ENCODE results near the gene FLNB. TPM values are rescaled to one million over a fixed set of nuclear protein-coding genes. Genes with fewer than 3 reads are reported as not detected.

FLNB gene
- polyA plus RNA-seq, 3 donors: 0.47 to 4.0 (median 2.1) TPM

- no peaks in the 10 kb centered on the region for H3K79me2 ChIP-seq (ENCODE audit: insufficient read depth, low read length)
- no peaks in the 10 kb centered on the region for H3K27me3 ChIP-seq (ENCODE audit: control insufficient read depth in 2 of 2, insufficient read depth in 2 of 2, low read length in 2 of 2)
- Mint-ChIP-seq H3K4me3 (no peak overlapping the region), H3K27me3 (ENCODE audit: low read depth in 3 of 3) (peaks cover 0 to 5% (median 0%) of the 10 kb centered on the region in 3 donors), H3K4me1 (peaks cover 17% of the 10 kb centered on the region), H3K27ac (no peak overlapping the region), H3K9me3 (peaks cover 0 to 6% (median 3%) of the 10 kb centered on the region in 7 donors), H3K36me3 (no peaks in the 10 kb centered on the region)
- H4K20me1 ChIP-seq (ENCODE audit: insufficient read depth, low read length): no peaks in the 10 kb centered on the region
- no peaks in the 10 kb centered on the region for H3K36me3 ChIP-seq (replicated peaks in 1 of 2; ENCODE audit: control insufficient read depth in 1 of 2, insufficient read depth in 2 of 2, low read length in 2 of 2)
- no peak for DNase-seq
- H3K4me1 ChIP-seq (ENCODE audit: control insufficient read depth in 1 of 2, insufficient read depth in 2 of 2, low read length in 2 of 2): peaks cover 10 to 21% of the 10 kb centered on the region in 2 donors
- H3K9ac ChIP-seq (ENCODE audit: insufficient read depth, low read length, poor library complexity, severe bottlenecking): no peak overlapping the region
- TF ChIP-seq, protein P1, sequence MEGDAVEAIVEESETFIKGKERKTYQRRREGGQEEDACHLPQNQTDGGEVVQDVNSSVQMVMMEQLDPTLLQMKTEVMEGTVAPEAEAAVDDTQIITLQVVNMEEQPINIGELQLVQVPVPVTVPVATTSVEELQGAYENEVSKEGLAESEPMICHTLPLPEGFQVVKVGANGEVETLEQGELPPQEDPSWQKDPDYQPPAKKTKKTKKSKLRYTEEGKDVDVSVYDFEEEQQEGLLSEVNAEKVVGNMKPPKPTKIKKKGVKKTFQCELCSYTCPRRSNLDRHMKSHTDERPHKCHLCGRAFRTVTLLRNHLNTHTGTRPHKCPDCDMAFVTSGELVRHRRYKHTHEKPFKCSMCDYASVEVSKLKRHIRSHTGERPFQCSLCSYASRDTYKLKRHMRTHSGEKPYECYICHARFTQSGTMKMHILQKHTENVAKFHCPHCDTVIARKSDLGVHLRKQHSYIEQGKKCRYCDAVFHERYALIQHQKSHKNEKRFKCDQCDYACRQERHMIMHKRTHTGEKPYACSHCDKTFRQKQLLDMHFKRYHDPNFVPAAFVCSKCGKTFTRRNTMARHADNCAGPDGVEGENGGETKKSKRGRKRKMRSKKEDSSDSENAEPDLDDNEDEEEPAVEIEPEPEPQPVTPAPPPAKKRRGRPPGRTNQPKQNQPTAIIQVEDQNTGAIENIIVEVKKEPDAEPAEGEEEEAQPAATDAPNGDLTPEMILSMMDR (IDR thresholded peaks at IDR 0.05): no peak
- H3K9me3 ChIP-seq (replicated peaks in 1 of 2; ENCODE audit: control insufficient read depth in 1 of 2, insufficient read depth in 1 of 2, low read length in 2 of 2): no peaks in the 10 kb centered on the region
- WGBS (ENCODE audit: insufficient coverage): 97% methylated on average over 7 of the region's 7 CpGs
- H2AFZ ChIP-seq (ENCODE audit: insufficient read depth, low read depth, low read length, poor library complexity, severe bottlenecking): no peak overlapping the region
- intact Hi-C loops (cut with micrococcal nuclease): loop anchor here in 1 of 2 donors (5.0 to 10.0 kb wide), 2 partner anchors 227 to 350 kb away; partner anchors contain the start of gene ACOX2
- H3K4me3 ChIP-seq (replicated peaks in 1 of 3; ENCODE audit: low read depth in 2 of 3, low read length in 3 of 3): no peak overlapping the region
- H3K27ac ChIP-seq (ENCODE audit: low read depth in 1 of 2, low read length in 2 of 2): no peak overlapping the region
- no peak overlapping the region for H3K4me2 ChIP-seq (replicated peaks; ENCODE audit: extremely low read depth, low read length, poor library complexity, severe bottlenecking)
Observed at GRCh38 chr3:58184982-58185360, 176.7 kb downstream of the FLNB start.

DNA sequence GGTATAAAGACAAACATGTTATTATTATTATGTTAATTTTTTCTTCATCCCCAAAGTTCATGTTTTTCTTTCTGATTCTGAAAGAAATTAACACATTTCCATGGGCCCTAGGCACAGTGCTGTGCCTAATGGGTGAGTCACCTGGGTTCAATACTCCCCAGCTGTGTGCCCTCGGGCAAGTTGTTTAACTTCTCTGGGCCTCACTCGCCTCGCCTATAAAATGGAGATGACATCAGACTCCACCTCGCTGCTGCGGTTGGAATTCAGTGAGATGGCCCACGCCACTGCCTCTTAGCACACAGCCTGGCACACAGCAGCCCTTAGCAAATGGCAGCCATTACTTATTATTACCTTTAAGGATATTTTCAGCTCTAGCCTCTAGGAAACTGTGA, 179.9 kb downstream of the FLNB start:
- H3K27me3 Mint-ChIP-seq (ENCODE audit: low read depth in 3 of 3): peaks cover 0 to 5% (median 0%) of the 10 kb centered on the region in 3 donors
- no peaks in the 10 kb centered on the region for H3K9me3 ChIP-seq (replicated peaks in 1 of 2; ENCODE audit: control insufficient read depth in 1 of 2, insufficient read depth in 1 of 2, low read length in 2 of 2)
- no peak overlapping the region for H2AFZ ChIP-seq (ENCODE audit: insufficient read depth, low read depth, low read length, poor library complexity, severe bottlenecking)
- H3K4me2 ChIP-seq (replicated peaks; ENCODE audit: extremely low read depth, low read length, poor library complexity, severe bottlenecking): no peak overlapping the region
- intact Hi-C loops (cut with micrococcal nuclease): loop anchor here in 1 of 2 donors (5.0 to 10.0 kb wide), 2 partner anchors 224 to 347 kb away; partner anchors contain the start of gene ACOX2
- no peaks in the 10 kb centered on the region for H4K20me1 ChIP-seq (ENCODE audit: insufficient read depth, low read length)
- H3K4me3 ChIP-seq (replicated peaks in 1 of 3; ENCODE audit: low read depth in 2 of 3, low read length in 3 of 3): no peak overlapping the region
- 88% methylated on average over 6 of the region's 6 CpGs for WGBS (ENCODE audit: insufficient coverage)
- H3K9ac ChIP-seq (ENCODE audit: insufficient read depth, low read length, poor library complexity, severe bottlenecking): no peak overlapping the region
- H3K36me3 Mint-ChIP-seq: no peaks in the 10 kb centered on the region
- peaks cover 6% of the 10 kb centered on the region for H3K4me1 Mint-ChIP-seq
- TF ChIP-seq, protein P1 (IDR thresholded peaks at IDR 0.05): no peak
- peaks cover 0 to 6% of the 10 kb centered on the region in 2 donors for H3K4me1 ChIP-seq (ENCODE audit: control insufficient read depth in 1 of 2, insufficient read depth in 2 of 2, low read length in 2 of 2)
- H3K27ac Mint-ChIP-seq: no peak overlapping the region
- no peak for DNase-seq
- H3K79me2 ChIP-seq (ENCODE audit: insufficient read depth, low read length): no peaks in the 10 kb centered on the region
- H3K9me3 Mint-ChIP-seq: peaks cover 0 to 4% (median 3%) of the 10 kb centered on the region in 7 donors
- no peak overlapping the region for H3K4me3 Mint-ChIP-seq
- H3K27me3 ChIP-seq (ENCODE audit: control insufficient read depth in 2 of 2, insufficient read depth in 2 of 2, low read length in 2 of 2): no peaks in the 10 kb centered on the region
- no peak overlapping the region for H3K27ac ChIP-seq (ENCODE audit: low read depth in 1 of 2, low read length in 2 of 2)
- no peaks in the 10 kb centered on the region for H3K36me3 ChIP-seq (replicated peaks in 1 of 2; ENCODE audit: control insufficient read depth in 1 of 2, insufficient read depth in 2 of 2, low read length in 2 of 2)
